Measurements from ENCODE around the gene HPS3.

- TF ChIP-seq ZNF274 (IDR thresholded peaks at IDR 0.05; ENCODE audit: low read length) (no peak), ZNF274 (tag by site-specific recombination; IDR thresholded peaks at IDR 0.05; ENCODE audit: borderline replicate concordance) (no peak), ZNF184 (tag by site-specific recombination; IDR thresholded peaks at IDR 0.05) (no peak)
These were observed 38.5 kb downstream of the HPS3 start for GRCh38 chr3:149167898-149168297.
